ENCODE data around the gene OR2F2.

The OR2F2 gene

GRCh38 chr7:143947111-143947510 is 12.1 kb downstream of the OR2F2 start:
- no peak overlapping the region for H3K9ac ChIP-seq (ENCODE audit: low read length)
- H3K9me2 ChIP-seq (replicated peaks; ENCODE audit: insufficient read depth, low read length), result no peaks in the 10 kb centered on the region
- TF ChIP-seq EZH2phosphoT487 (IDR thresholded peaks at IDR 0.05; ENCODE audit: low read length), result no peak
- H3K4me1 ChIP-seq (ENCODE audit: low read length), result no peaks in the 10 kb centered on the region
- no peaks in the 10 kb centered on the region for H3K36me3 ChIP-seq (replicated peaks; ENCODE audit: insufficient read depth, low read length)
- DNase-seq, result no peak
- H3F3A ChIP-seq (ENCODE audit: insufficient read depth, low read length), result no peaks in the 10 kb centered on the region
- H2AFZ ChIP-seq (ENCODE audit: low read length), result no peak overlapping the region
- no peaks in the 10 kb centered on the region for H3K9me3 ChIP-seq (replicated peaks; ENCODE audit: insufficient read depth, low read length)
- H4K20me1 ChIP-seq (ENCODE audit: insufficient read depth, low read length), result no peaks in the 10 kb centered on the region
- no peaks in the 10 kb centered on the region for H3K27me3 ChIP-seq (replicated peaks; ENCODE audit: insufficient read depth, low read length)
- H3K27ac ChIP-seq (ENCODE audit: low read length), result no peak overlapping the region
- no peak overlapping the region for H3K4me3 ChIP-seq (ENCODE audit: low read length)
- H3K79me2 ChIP-seq (ENCODE audit: low read length), result no peaks in the 10 kb centered on the region
- H3K4me2 ChIP-seq (ENCODE audit: low read depth, low read length), result no peak overlapping the region

GRCh38 chr7:143948733-143949132 is 13.7 kb downstream of the OR2F2 start:
- DNase-seq, result no peak
- no peak overlapping the region for H3K4me2 ChIP-seq (ENCODE audit: low read depth, low read length)
- TF ChIP-seq EZH2phosphoT487 (IDR thresholded peaks at IDR 0.05; ENCODE audit: low read length) (no peak), CTCF (IDR thresholded peaks at IDR 0.05; ENCODE audit: low read length) (no peak), EZH2 (optimal IDR thresholded peaks at IDR 0.05; ENCODE audit: low read depth, low read length) (no peak)
- no peaks in the 10 kb centered on the region for H3K79me2 ChIP-seq (ENCODE audit: low read length)
- no peaks in the 10 kb centered on the region for H3K36me3 ChIP-seq (replicated peaks; ENCODE audit: insufficient read depth, low read length)
- no peaks in the 10 kb centered on the region for H3K9me3 ChIP-seq (replicated peaks; ENCODE audit: insufficient read depth, low read length)
- H3K27ac ChIP-seq (ENCODE audit: low read length), result no peak overlapping the region
- no peaks in the 10 kb centered on the region for H3F3A ChIP-seq (ENCODE audit: insufficient read depth, low read length)
- no peaks in the 10 kb centered on the region for H3K9me2 ChIP-seq (replicated peaks; ENCODE audit: insufficient read depth, low read length)
- H2AFZ ChIP-seq (ENCODE audit: low read length), result no peak overlapping the region
- H4K20me1 ChIP-seq (ENCODE audit: insufficient read depth, low read length), result no peaks in the 10 kb centered on the region
- no peaks in the 10 kb centered on the region for H3K4me1 ChIP-seq (ENCODE audit: low read length)
- no peak overlapping the region for H3K4me3 ChIP-seq (ENCODE audit: low read length)
- H3K9ac ChIP-seq (ENCODE audit: low read length), result no peak overlapping the region
- no peaks in the 10 kb centered on the region for H3K27me3 ChIP-seq (replicated peaks; ENCODE audit: insufficient read depth, low read length)

GRCh38 chr7:143953421-143953820 is 18.4 kb downstream of the OR2F2 start:
- DNase-seq, result no peak
- H3K27ac ChIP-seq (ENCODE audit: low read length), result no peak overlapping the region
- no peaks in the 10 kb centered on the region for H4K20me1 ChIP-seq (ENCODE audit: insufficient read depth, low read length)
- no peaks in the 10 kb centered on the region for H3K79me2 ChIP-seq (ENCODE audit: low read length)
- TF ChIP-seq EZH2phosphoT487 (IDR thresholded peaks at IDR 0.05; ENCODE audit: low read length) (no peak), CTCF (IDR thresholded peaks at IDR 0.05; ENCODE audit: low read length) (no peak), EZH2 (optimal IDR thresholded peaks at IDR 0.05; ENCODE audit: low read depth, low read length) (no peak)
- H3K36me3 ChIP-seq (replicated peaks; ENCODE audit: insufficient read depth, low read length), result no peaks in the 10 kb centered on the region
- no peaks in the 10 kb centered on the region for H3K9me3 ChIP-seq (replicated peaks; ENCODE audit: insufficient read depth, low read length)
- H3F3A ChIP-seq (ENCODE audit: insufficient read depth, low read length), result no peaks in the 10 kb centered on the region
- no peak overlapping the region for H3K4me3 ChIP-seq (ENCODE audit: low read length)
- H3K4me1 ChIP-seq (ENCODE audit: low read length), result no peaks in the 10 kb centered on the region
- H3K9me2 ChIP-seq (replicated peaks; ENCODE audit: insufficient read depth, low read length), result no peaks in the 10 kb centered on the region
- no peak overlapping the region for H3K4me2 ChIP-seq (ENCODE audit: low read depth, low read length)
- no peak overlapping the region for H2AFZ ChIP-seq (ENCODE audit: low read length)
- H3K27me3 ChIP-seq (replicated peaks; ENCODE audit: insufficient read depth, low read length), result no peaks in the 10 kb centered on the region
- H3K9ac ChIP-seq (ENCODE audit: low read length), result no peak overlapping the region

DNA sequence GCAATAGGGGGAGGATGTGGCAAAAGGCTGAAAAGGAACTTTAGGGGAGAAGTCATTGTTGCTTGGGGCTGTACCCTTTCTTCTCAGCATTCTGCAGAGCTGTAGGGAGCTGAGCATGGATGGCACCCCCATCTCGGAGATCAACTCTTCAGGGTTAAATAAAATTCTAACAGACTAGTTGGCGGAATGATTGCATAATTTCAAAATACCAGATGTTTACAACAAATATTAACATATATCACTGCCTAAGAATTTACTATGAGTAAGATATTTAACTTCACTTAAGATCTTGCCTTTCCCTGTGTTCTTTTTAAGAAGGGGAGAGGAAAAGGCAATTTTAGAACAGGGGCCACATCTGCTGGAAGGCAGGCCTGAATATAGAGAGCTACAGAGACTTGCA is 19.1 kb downstream of the OR2F2 start:
- H3K9me2 ChIP-seq (replicated peaks; ENCODE audit: insufficient read depth, low read length), result no peaks in the 10 kb centered on the region
- H3K4me1 ChIP-seq (ENCODE audit: low read length), result no peaks in the 10 kb centered on the region
- H3K4me3 ChIP-seq (ENCODE audit: low read length), result no peak overlapping the region
- H3K36me3 ChIP-seq (replicated peaks; ENCODE audit: insufficient read depth, low read length), result no peaks in the 10 kb centered on the region
- no peaks in the 10 kb centered on the region for H3F3A ChIP-seq (ENCODE audit: insufficient read depth, low read length)
- no peak overlapping the region for H3K4me2 ChIP-seq (ENCODE audit: low read depth, low read length)
- no peak for DNase-seq
- H3K9ac ChIP-seq (ENCODE audit: low read length), result no peak overlapping the region
- no peaks in the 10 kb centered on the region for H4K20me1 ChIP-seq (ENCODE audit: insufficient read depth, low read length)
- no peaks in the 10 kb centered on the region for H3K79me2 ChIP-seq (ENCODE audit: low read length)
- no peaks in the 10 kb centered on the region for H3K27me3 ChIP-seq (replicated peaks; ENCODE audit: insufficient read depth, low read length)
- H3K27ac ChIP-seq (ENCODE audit: low read length), result no peak overlapping the region
- TF ChIP-seq EZH2phosphoT487 (IDR thresholded peaks at IDR 0.05; ENCODE audit: low read length), result no peak
- TF ChIP-seq CTCF (IDR thresholded peaks at IDR 0.05; ENCODE audit: low read length), result no peak
- no peak for TF ChIP-seq EZH2 (optimal IDR thresholded peaks at IDR 0.05; ENCODE audit: low read depth, low read length)
- no peak overlapping the region for H2AFZ ChIP-seq (ENCODE audit: low read length)
- no peaks in the 10 kb centered on the region for H3K9me3 ChIP-seq (replicated peaks; ENCODE audit: insufficient read depth, low read length)

All from MM.1S (cell line).